ENCODE results near the gene DLG3.
"Not testable (repeated sequence)": the region's sequence is repeated elsewhere in the genome, so short reads cannot be mapped to it uniquely, and the experiment has no call there.

DLG3 gene

GRCh38 chrX:70444326-70444945 lies at the start of gene DLG3:
DLG3 (plus strand) TSS chrX:70444835; CDS start chrX:70445202, 367 bp downstream.
- no peak within 1 kb of the TSS for H3K4me3 ChIP-seq
- TF ChIP-seq EZH2 (IDR thresholded peaks at IDR 0.05) (no peak), FOXP2 (optimal IDR thresholded peaks at IDR 0.05; ENCODE audit: control extremely low read depth, extremely low read length, insufficient read depth) (no peak), POLR2AphosphoS5 (IDR thresholded peaks at IDR 0.05; ENCODE audit: borderline replicate concordance, low read depth, low read length) (no peak)
- DNase-seq (ENCODE audit: low read depth, low spot score) = no peak

GRCh38 chrX:70398899-70399298 lies 45.7 kb upstream of the DLG3 start:
- no peak for TF ChIP-seq POLR2AphosphoS5 (IDR thresholded peaks at IDR 0.05; ENCODE audit: borderline replicate concordance, low read depth, low read length)
- H3K9me3 ChIP-seq (ENCODE audit: low read depth, low read length) = no peaks in the 10 kb centered on the region

More at GRCh38 chrX:70444326-70444945, at the start of gene DLG3:
- Histone ChIP-seq H3K9ac (ENCODE audit: insufficient read length) (no peak within 1 kb of the TSS), H3K9me3 (ENCODE audit: low read depth, low read length) (no peaks in the 10 kb centered on the region), H3K27ac (no peak within 1 kb of the TSS), H3K36me3 (ENCODE audit: insufficient read depth, low read length) (no peaks in the 10 kb centered on the region)

GRCh38 chrX:70400181-70400580 lies 44.5 kb upstream of the DLG3 start:
- H3K9ac ChIP-seq (ENCODE audit: insufficient read length); DNase-seq (ENCODE audit: low read depth, low spot score); H3K27ac ChIP-seq; H3K4me3 ChIP-seq; H3K9me3 ChIP-seq (ENCODE audit: low read depth, low read length): not testable (repeated sequence)
- H3K36me3 ChIP-seq (ENCODE audit: insufficient read depth, low read length) = peaks cover 37% of the 10 kb centered on the region; the same call in 1 of the 2 replicates

More at GRCh38 chrX:70398899-70399298, 45.7 kb upstream of the DLG3 start:
- peaks cover 30% of the 10 kb centered on the region; the same call in 1 of the 2 replicates for H3K36me3 ChIP-seq (ENCODE audit: insufficient read depth, low read length)
- no peak overlapping the region for H3K27ac ChIP-seq
- no peak overlapping the region for H3K4me3 ChIP-seq
- H3K9ac ChIP-seq (ENCODE audit: insufficient read length) = no peak overlapping the region
- DNase-seq (ENCODE audit: low read depth, low spot score) = no peak

GRCh38 chrX:70402721-70403120 lies 41.9 kb upstream of the DLG3 start:
- Histone ChIP-seq H3K27ac (no peak overlapping the region), H3K9me3 (ENCODE audit: low read depth, low read length) (no peaks in the 10 kb centered on the region), H3K4me3 (no peak overlapping the region), H3K36me3 (ENCODE audit: insufficient read depth, low read length) (peaks cover 34% of the 10 kb centered on the region), H3K9ac (ENCODE audit: insufficient read length) (no peak overlapping the region)
- DNase-seq (ENCODE audit: low read depth, low spot score) = no peak
- TF ChIP-seq FOXP2 (optimal IDR thresholded peaks at IDR 0.05; ENCODE audit: control extremely low read depth, extremely low read length, insufficient read depth) (no peak), POLR2AphosphoS5 (IDR thresholded peaks at IDR 0.05; ENCODE audit: borderline replicate concordance, low read depth, low read length) (no peak), EZH2 (IDR thresholded peaks at IDR 0.05) (no peak)

GRCh38 chrX:70405003-70405402 lies 39.6 kb upstream of the DLG3 start:
- Histone ChIP-seq H3K36me3 (ENCODE audit: insufficient read depth, low read length) (peaks cover 39% of the 10 kb centered on the region), H3K4me3 (no peak overlapping the region), H3K9ac (ENCODE audit: insufficient read length) (no peak overlapping the region), H3K27ac (no peak overlapping the region), H3K9me3 (ENCODE audit: low read depth, low read length) (no peaks in the 10 kb centered on the region)
- TF ChIP-seq EZH2 (IDR thresholded peaks at IDR 0.05) = no peak
- TF ChIP-seq POLR2AphosphoS5 (IDR thresholded peaks at IDR 0.05; ENCODE audit: borderline replicate concordance, low read depth, low read length) = no peak
- no peak for TF ChIP-seq FOXP2 (optimal IDR thresholded peaks at IDR 0.05; ENCODE audit: control extremely low read depth, extremely low read length, insufficient read depth)
- DNase-seq (ENCODE audit: low read depth, low spot score) = no peak

- no peak for DNase-seq (ENCODE audit: low read depth, low spot score)
- H3K4me3 ChIP-seq = no peak overlapping the region
- no peak overlapping the region for H3K27ac ChIP-seq
- no peak for TF ChIP-seq POLR2AphosphoS5 (IDR thresholded peaks at IDR 0.05; ENCODE audit: borderline replicate concordance, low read depth, low read length)
- TF ChIP-seq EZH2 (IDR thresholded peaks at IDR 0.05) = no peak
- no peak for TF ChIP-seq FOXP2 (optimal IDR thresholded peaks at IDR 0.05; ENCODE audit: control extremely low read depth, extremely low read length, insufficient read depth)
- H3K36me3 ChIP-seq (ENCODE audit: insufficient read depth, low read length) = peaks cover 9% of the 10 kb centered on the region
- H3K9ac ChIP-seq (ENCODE audit: insufficient read length) = no peak overlapping the region
- no peaks in the 10 kb centered on the region for H3K9me3 ChIP-seq (ENCODE audit: low read depth, low read length)
Measured at GRCh38 chrX:70410921-70411320, 33.7 kb upstream of the DLG3 start.

GRCh38 chrX:70411475-70411874 lies 33.2 kb upstream of the DLG3 start:
- TF ChIP-seq FOXP2 (optimal IDR thresholded peaks at IDR 0.05; ENCODE audit: control extremely low read depth, extremely low read length, insufficient read depth) (no peak), EZH2 (IDR thresholded peaks at IDR 0.05) (no peak), POLR2AphosphoS5 (IDR thresholded peaks at IDR 0.05; ENCODE audit: borderline replicate concordance, low read depth, low read length) (no peak)
- H3K36me3 ChIP-seq (ENCODE audit: insufficient read depth, low read length) = peaks cover 6% of the 10 kb centered on the region

GRCh38 chrX:70421618-70422017 lies 23.0 kb upstream of the DLG3 start:
- Histone ChIP-seq H3K9me3 (ENCODE audit: low read depth, low read length) (no peaks in the 10 kb centered on the region), H3K9ac (ENCODE audit: insufficient read length) (no peak overlapping the region), H3K27ac (no peak overlapping the region)

More at GRCh38 chrX:70411475-70411874, 33.2 kb upstream of the DLG3 start:
- no peak for DNase-seq (ENCODE audit: low read depth, low spot score)
- no peak overlapping the region for H3K4me3 ChIP-seq
- H3K9me3 ChIP-seq (ENCODE audit: low read depth, low read length) = no peaks in the 10 kb centered on the region
- no peak overlapping the region for H3K9ac ChIP-seq (ENCODE audit: insufficient read length)
- no peak overlapping the region for H3K27ac ChIP-seq

GRCh38 chrX:70422851-70423341 lies 21.7 kb upstream of the DLG3 start, which contains the start of gene GDPD2:
GDPD2 (plus strand) TSS chrX:70423314; CDS start chrX:70424985, 1,671 bp downstream.
- no peak for DNase-seq (ENCODE audit: low read depth, low spot score)
- Histone ChIP-seq H3K9me3 (ENCODE audit: low read depth, low read length) (no peaks in the 10 kb centered on the region), H3K27ac (no peak within 1 kb of the TSS), H3K9ac (ENCODE audit: insufficient read length) (no peak within 1 kb of the TSS), H3K36me3 (ENCODE audit: insufficient read depth, low read length) (peaks cover 3% of the 10 kb centered on the region; the same call in 1 of the 2 replicates), H3K4me3 (no peak within 1 kb of the TSS)
- TF ChIP-seq FOXP2 (optimal IDR thresholded peaks at IDR 0.05; ENCODE audit: control extremely low read depth, extremely low read length, insufficient read depth) (no peak), EZH2 (IDR thresholded peaks at IDR 0.05) (no peak), POLR2AphosphoS5 (IDR thresholded peaks at IDR 0.05; ENCODE audit: borderline replicate concordance, low read depth, low read length) (no peak)

More at GRCh38 chrX:70421618-70422017, 23.0 kb upstream of the DLG3 start:
- peaks cover 4% of the 10 kb centered on the region; the same call in 1 of the 2 replicates for H3K36me3 ChIP-seq (ENCODE audit: insufficient read depth, low read length)
- TF ChIP-seq FOXP2 (optimal IDR thresholded peaks at IDR 0.05; ENCODE audit: control extremely low read depth, extremely low read length, insufficient read depth) (no peak), POLR2AphosphoS5 (IDR thresholded peaks at IDR 0.05; ENCODE audit: borderline replicate concordance, low read depth, low read length) (no peak)
- H3K4me3 ChIP-seq = no peak overlapping the region
- no peak for DNase-seq (ENCODE audit: low read depth, low spot score)
